Stimulated activated CD4-positive, alpha-beta T cell treated with anti-CD3 and anti-CD28 coated beads, TNF-alpha, amount 100 ng/mL, for 48 hours (primary cell): ENCODE measurements around the gene CCNC.

Experiments
- DNase-seq, 3 donors: peaks; one replicate each; pipeline ENCODE4 v3.0.0-alpha.2; 2020; ENCODE audit warnings: low read depth in 3 of 3

Gene CCNC

DNA sequence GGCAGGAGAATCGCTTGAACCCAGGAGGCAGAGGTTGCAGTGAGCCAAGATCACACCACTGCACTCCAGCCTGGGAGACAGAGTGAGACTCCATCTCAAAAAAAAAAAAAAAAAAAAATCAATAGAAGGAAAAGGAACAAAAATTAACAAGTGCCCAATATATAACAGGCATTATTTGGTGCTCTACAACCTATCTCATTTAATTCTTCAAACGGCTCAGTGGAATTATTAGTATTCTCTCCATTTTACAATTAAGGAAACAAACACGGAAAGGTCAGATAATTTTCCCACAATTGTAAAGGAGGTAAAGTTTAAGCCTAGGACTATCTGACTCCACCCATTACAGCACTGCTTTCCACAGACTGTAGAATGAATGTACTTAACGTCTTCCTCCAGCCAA lies 19.8 kb downstream of the CCNC start:
- no peak for DNase-seq

- no peak for DNase-seq
Observed at GRCh38 chr6:99547526-99547925, 20.9 kb downstream of the CCNC start.

GRCh38 chr6:99545442-99545841 lies 23.0 kb downstream of the CCNC start:
- no peak for DNase-seq

DNA sequence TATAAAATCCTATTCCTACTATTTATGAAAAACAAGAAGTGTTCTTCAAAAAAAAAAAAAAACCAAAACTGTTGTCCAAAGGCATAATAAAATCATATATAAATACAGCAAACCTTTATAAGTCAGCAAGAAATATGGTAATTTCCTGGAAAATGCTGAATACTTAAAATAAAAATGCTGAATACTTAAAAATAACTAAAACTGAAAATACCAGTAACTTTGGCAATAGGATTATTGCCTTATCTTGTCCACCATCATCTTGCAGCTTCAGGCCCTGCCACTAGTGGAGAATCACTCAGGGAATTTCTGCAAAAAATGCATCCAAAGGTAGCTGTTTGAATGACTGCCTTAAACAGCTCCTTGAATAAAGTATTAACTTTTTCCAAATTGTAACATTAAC lies 24.5 kb downstream of the CCNC start:
- DNase-seq: no peak

DNA sequence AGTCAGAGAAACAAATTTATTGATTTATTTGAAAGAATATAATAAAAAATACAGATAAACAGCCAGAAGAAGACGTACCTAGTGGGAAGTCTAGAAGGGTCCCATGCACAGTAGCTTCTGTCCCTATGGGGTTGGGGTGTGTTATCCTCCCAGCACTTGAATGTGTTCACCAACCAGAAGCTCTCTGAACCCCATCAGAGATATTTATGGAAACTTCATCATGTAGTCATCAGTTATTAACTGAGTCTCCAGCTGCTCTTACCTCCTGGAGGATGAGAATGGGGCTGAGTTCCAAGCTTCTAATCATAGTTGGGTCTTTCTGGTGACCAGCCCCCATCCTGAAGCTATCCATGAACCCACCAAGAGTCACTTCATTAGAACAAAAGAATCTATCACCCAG lies 37.8 kb downstream of the CCNC start:
- no peak for DNase-seq

DNA sequence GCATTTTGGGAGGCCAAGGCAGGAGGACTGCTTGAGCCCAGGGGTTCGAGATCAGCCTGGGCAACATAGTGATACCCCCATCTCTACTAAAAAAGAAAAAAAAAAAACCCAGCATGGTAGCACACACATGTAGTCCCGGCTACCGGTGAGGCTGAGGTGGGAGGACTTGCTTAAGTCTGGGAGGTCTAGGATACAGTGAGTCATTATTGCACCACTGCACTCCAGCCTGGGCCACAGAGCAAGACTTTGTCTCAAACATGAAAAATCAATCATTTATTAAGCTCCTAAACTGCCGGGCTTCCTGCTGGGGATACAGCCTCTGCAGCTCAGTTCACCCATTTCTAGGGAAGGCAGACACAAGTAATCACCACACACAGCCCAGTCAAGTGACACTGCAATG lies 45.9 kb downstream of the CCNC start:
- DNase-seq: no peak

DNA sequence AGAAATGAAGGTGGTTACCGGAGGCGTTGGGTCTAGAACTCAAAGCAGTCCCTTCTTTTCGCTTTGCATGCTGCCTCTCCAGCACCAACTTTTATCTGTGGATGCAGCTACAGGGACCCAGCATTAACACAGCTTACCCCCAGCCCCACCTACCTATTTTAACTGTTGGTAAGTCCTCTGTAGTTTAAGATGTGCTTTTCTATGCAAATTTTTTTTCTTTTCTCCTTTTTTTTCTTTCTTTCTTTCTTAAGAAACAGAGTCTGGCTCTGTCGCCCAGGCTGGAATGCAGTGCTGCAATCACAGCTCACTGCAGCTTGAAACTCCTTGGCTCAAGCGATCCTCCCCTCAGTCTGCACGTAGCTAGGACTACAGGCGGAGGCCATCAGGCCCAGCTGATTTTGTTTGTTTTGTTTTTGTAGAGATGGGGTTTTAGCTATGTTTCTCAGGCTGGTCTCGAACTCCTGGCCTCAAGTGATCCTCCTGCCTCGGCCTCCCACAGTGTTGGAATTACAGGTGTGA lies 46.8 kb downstream of the CCNC start:
- DNase-seq: no peak

- DNase-seq: peak; percentile 27 to 65 (median 50)
Observed at GRCh38 chr6:99520855-99521632, 47.4 kb downstream of the CCNC start.

DNA sequence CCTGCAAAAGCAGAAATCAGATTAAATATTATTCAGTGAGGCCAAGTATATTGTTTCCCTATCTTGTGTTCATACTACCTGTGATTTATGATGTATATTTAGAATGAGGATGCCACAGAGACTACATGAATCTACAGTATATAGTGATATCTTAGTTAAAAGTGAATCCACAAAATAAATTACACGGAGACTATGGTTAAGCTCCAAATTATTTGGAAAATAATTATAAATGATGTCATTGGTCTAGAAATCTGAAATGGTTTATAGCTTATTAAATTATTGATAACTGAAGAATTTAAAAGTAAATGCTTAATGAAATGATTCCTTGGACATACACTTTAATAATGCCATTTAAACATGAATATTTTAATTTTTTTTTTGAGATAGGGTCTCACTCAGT lies 49.0 kb downstream of the CCNC start:
- no peak for DNase-seq

GRCh38 chr6:99514089-99514488 lies 54.4 kb downstream of the CCNC start:
- DNase-seq: no peak

DNA sequence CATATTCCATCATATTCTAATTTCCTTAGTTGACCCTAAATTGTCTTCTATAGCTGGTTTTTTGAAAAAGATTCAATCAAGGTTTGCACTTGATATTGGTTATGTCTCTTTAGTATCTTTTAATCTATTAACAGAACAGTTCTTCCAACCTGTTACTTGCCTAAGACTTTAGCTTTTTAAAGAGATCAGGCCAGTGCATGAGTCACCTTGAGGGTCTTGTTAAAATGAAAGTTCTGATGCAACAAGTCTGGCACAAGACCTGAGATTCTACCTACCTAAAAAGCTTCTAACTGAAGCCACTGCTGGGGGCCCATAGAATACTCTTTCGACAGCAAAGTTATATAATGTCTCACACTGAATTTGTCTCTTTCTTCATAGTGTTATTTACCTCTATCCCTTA lies 56.4 kb downstream of the CCNC start:
- no peak for DNase-seq

GRCh38 chr6:99507648-99508047 lies 60.8 kb downstream of the CCNC start:
- DNase-seq: no peak

- no peak for DNase-seq
Observed at GRCh38 chr6:99501762-99502161, 66.7 kb downstream of the CCNC start.

GRCh38 chr6:99498421-99498820 lies 70.0 kb downstream of the CCNC start:
- DNase-seq: no peak

- DNase-seq: no peak
Observed at GRCh38 chr6:99495466-99495865, 73.0 kb downstream of the CCNC start.
